ENCODE measurements around the gene CKM.

GRCh38 chr19:45290381-45290931 lies 32.2 kb downstream of the CKM start:
- TF ChIP-seq YY1 (IDR thresholded peaks at IDR 0.05; ENCODE audit: insufficient read depth, insufficient read length) (no peak), SUZ12 (IDR thresholded peaks at IDR 0.05; ENCODE audit: extremely low read depth, insufficient read depth, insufficient read length) (no peak)
